Suprapubic skin (tissue), 4 donors: Measurements from ENCODE around the gene PDLIM4. TPM values are rescaled to one million over a fixed set of nuclear protein-coding genes. Genes with fewer than 3 reads are reported as not detected.
A peak's percentile ranks its signal among the peaks of the same experiment; 100 is the strongest.

Experiments used
- DNase-seq, 2 donors: peaks; one replicate each; pipeline ENCODE4 v3.0.0-alpha.2; 2019; ENCODE audit warnings: low spot score in 2 of 2
- H3K27ac ChIP-seq: fragments of 200-600 bp; sonication (generic); one replicate; pipeline ENCODE4 v1.5.1; 2019
- H3K27me3 ChIP-seq: fragments of 200-600 bp; sonication (generic); one replicate; pipeline ENCODE4 v1.5.1; 2019
- H3K36me3 ChIP-seq: fragments of 200-600 bp; sonication (generic); one replicate; pipeline ENCODE4 v1.5.1; 2019
- H3K4me1 ChIP-seq: fragments of 200-600 bp; sonication (generic); one replicate; pipeline ENCODE4 v1.5.1; 2019
- H3K4me3 ChIP-seq: fragments of 200-600 bp; sonication (generic); one replicate; pipeline ENCODE4 v1.5.1; 2019; ENCODE audit warnings: mild to moderate bottlenecking
- H3K9me3 ChIP-seq: fragments of 200-600 bp; sonication (generic); one replicate; pipeline ENCODE4 v1.5.1; 2019
- EP300 ChIP-seq: sonication (generic); formaldehyde crosslinking; IDR thresholded peaks from one replicate; pipeline ENCODE4 v1.6.1; 2017; ENCODE audit warnings: antibody characterized with exemption
- POLR2A ChIP-seq, 2 donors: fragments of 450-650 bp; IDR thresholded peaks; one replicate each; pipeline ENCODE4 v1.6.1; 2017; ENCODE audit warnings: antibody characterized with exemption in 2 of 2, mild to moderate bottlenecking in 2 of 2, moderate library complexity in 2 of 2
- POLR2AphosphoS5 ChIP-seq, 3 donors: sonication (generic); formaldehyde crosslinking; IDR thresholded peaks; one replicate each; pipeline ENCODE4 v1.6.1; 2017; ENCODE audit warnings: antibody characterized with exemption in 3 of 3
- WGBS: methylation state at CpG from one replicate; pipeline ENCODE4 v1.1.5; 2018; 5-methylcytosine and 5-hydroxymethylcytosine counted together
- total RNA-seq, 4 donors: library from RNA; depleted of rRNA; stranded (reverse); fragments of >200 nt; gene quantifications; one replicate each; pipeline ENCODE4 v1.1.0, GENCODE V29; 2016
- TF ChIP-seq, protein P1 (sequence below), 2 donors: fragments of 200-600 bp in 1 of 2; fragments of 450-650 bp in 1 of 2; sonication (generic) in 1 of 2; IDR thresholded peaks; one replicate each; pipeline ENCODE4 v1.5.1; 2016 to 2019; ENCODE audit warnings: antibody characterized with exemption in 2 of 2, mild to moderate bottlenecking in 1 of 2, moderate library complexity in 1 of 2

Gene PDLIM4
- total RNA-seq, 4 donors from 2014 or later, result 110 to 128 (median 114) TPM

DNA sequence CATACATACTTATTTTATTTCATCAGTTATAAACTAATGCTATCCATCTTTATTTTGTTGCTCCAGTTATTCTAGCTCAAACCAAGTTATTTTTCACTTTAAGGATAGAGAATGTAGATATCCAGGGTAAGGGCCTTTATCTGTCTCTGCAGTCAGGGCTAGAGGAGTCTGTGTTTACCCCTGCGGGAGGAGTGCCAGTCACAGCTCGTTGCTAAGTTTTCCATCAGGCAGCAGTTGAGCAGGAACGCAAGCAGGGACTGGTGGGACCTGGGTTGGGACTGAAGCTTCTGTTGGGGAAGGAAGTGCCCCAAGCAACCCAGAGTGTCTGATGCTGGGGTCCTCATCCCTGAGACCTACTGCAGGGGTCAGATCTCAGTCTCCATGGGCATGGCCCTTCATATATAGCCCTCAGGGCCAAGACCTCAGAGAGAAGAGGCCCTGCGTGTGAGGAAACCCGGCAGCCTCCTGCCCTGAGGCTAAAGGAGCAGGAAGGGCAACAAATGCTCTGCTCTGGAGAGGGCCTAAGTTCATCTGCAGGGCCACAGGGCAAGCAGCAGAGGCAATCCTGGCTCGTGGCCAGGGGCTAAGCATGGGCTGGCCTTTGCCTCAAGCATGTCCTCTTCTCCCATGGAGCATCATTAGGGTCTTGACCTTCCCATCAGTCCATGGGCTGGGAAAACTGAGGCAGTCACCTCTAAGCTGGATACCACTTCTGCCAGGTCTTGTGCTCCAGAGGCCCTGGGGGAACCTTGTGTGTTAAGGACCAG lies 43.3 kb downstream of the PDLIM4 start:
- H3K4me3 ChIP-seq, result no peak overlapping the region
- no peaks in the 10 kb centered on the region for H3K27me3 ChIP-seq
- no peaks in the 10 kb centered on the region for H3K36me3 ChIP-seq
- WGBS, result 64% methylated on average over 6 of the region's 6 CpGs
- no peaks in the 10 kb centered on the region for H3K9me3 ChIP-seq
- TF ChIP-seq POLR2AphosphoS5 (IDR thresholded peaks at IDR 0.05) (no peak), POLR2A (IDR thresholded peaks at IDR 0.05) (no peak), EP300 (no peak)
- TF ChIP-seq, protein P1, sequence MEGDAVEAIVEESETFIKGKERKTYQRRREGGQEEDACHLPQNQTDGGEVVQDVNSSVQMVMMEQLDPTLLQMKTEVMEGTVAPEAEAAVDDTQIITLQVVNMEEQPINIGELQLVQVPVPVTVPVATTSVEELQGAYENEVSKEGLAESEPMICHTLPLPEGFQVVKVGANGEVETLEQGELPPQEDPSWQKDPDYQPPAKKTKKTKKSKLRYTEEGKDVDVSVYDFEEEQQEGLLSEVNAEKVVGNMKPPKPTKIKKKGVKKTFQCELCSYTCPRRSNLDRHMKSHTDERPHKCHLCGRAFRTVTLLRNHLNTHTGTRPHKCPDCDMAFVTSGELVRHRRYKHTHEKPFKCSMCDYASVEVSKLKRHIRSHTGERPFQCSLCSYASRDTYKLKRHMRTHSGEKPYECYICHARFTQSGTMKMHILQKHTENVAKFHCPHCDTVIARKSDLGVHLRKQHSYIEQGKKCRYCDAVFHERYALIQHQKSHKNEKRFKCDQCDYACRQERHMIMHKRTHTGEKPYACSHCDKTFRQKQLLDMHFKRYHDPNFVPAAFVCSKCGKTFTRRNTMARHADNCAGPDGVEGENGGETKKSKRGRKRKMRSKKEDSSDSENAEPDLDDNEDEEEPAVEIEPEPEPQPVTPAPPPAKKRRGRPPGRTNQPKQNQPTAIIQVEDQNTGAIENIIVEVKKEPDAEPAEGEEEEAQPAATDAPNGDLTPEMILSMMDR (IDR thresholded peaks at IDR 0.05), result no peak
- no peak for DNase-seq
- peak overlapping the region; percentile 37 for H3K27ac ChIP-seq
- H3K4me1 ChIP-seq, result no peaks in the 10 kb centered on the region

DNA sequence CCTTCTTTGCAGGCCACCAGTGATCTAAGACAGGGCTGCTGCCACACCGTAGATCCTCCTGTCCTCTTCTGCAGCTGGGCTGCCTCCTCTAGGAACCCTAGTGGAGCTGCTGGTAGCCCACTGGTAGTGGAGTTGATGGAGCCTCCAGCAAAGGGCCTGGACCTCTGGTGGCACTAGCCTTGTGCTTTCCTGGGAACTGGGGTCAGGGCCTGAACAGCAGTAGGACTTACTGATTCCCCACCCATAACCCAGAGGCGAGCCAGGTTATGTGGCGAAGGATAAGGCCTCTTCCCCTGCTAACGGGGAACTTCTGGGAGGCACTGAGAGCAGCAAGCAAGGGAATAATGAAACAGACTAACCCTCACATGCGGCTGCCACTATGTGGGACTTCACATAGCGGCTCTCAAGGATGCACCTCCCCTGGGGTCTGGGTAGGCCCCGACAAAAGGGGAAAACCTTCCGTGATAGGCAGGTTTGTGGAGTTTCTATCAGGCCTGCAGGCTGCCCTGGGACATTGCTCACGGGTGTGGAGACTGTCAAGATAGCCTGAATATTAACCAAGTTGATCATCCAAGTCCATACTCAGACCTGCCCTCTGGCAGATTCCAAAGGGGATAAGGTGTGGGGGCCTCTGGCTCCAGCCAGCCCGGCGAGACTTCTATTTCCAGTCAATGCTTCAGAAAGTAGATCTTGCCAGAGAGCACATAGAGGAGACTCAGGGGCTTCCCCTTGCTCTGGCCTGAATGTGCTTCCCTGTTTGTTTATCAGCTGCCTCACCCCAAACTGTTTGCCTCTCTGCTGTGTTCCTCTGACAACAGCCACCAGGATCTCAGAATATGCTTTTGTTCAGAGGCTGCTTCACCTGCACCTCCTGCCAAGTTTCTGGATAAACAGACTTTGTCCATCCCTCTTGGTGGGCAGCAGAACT lies 44.1 kb downstream of the PDLIM4 start:
- no peak overlapping the region for H3K4me3 ChIP-seq
- no peaks in the 10 kb centered on the region for H3K9me3 ChIP-seq
- H3K36me3 ChIP-seq, result no peaks in the 10 kb centered on the region
- H3K27me3 ChIP-seq, result no peaks in the 10 kb centered on the region
- peak overlapping the region; percentile 37 for H3K27ac ChIP-seq
- DNase-seq, result no peak
- 73% methylated on average over 11 of the region's 11 CpGs for WGBS
- TF ChIP-seq POLR2AphosphoS5 (IDR thresholded peaks at IDR 0.05) (no peak), POLR2A (IDR thresholded peaks at IDR 0.05) (no peak), EP300 (no peak)
- TF ChIP-seq, protein P1 (IDR thresholded peaks at IDR 0.05), result no peak
- H3K4me1 ChIP-seq, result no peaks in the 10 kb centered on the region

DNA sequence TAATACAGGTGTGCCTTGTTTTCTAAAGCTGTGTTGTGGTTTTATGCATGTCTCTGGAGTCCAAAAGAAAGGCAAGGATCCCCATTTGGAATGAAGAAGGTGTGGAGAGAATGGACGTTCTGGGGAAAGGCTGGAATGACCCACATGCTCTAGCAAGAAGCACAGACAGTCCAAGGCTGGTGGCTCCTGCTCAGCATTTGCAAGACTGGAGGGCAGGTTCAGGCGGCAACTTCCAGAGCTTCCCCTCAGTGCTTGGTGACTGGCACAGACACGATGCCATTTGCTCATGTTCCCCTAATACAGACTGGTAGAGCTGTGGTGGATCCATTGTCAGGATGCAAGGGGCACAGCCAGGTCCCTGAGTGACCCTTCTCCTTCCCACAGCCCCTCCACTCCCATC lies 44.9 kb downstream of the PDLIM4 start:
- Histone ChIP-seq H3K36me3 (no peaks in the 10 kb centered on the region), H3K9me3 (no peaks in the 10 kb centered on the region), H3K27me3 (no peaks in the 10 kb centered on the region), H3K4me3 (no peak overlapping the region), H3K4me1 (no peaks in the 10 kb centered on the region), H3K27ac (peak overlapping the region; percentile 30)
- TF ChIP-seq POLR2AphosphoS5 (IDR thresholded peaks at IDR 0.05) (no peak), EP300 (no peak), POLR2A (IDR thresholded peaks at IDR 0.05) (no peak)
- 81% methylated on average over 3 of the region's 3 CpGs for WGBS
- no peak for DNase-seq

DNA sequence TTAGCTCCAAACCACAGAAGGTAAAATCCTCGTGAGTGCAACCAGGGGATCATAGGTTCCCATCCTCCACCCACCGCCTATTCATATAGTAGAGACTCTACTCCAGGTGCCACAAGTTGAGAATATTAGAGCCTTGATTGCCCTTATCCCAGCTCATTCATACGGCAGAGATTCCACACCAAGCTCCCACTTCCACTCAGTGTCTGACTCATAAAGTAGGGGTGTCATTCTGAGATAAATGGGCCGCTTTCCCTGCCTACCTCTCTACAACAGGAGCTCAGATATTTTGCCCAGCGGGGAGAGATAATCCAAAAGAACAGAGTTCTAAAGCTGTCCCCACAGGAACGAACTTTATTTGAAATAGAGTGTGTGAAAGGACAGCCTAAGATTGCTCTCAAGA lies 46.1 kb downstream of the PDLIM4 start:
- H3K4me3 ChIP-seq, result no peak overlapping the region
- no peaks in the 10 kb centered on the region for H3K4me1 ChIP-seq
- H3K27me3 ChIP-seq, result no peaks in the 10 kb centered on the region
- no peak for DNase-seq
- no peaks in the 10 kb centered on the region for H3K36me3 ChIP-seq
- no peak overlapping the region for H3K27ac ChIP-seq
- H3K9me3 ChIP-seq, result no peaks in the 10 kb centered on the region
- TF ChIP-seq, protein P1 (IDR thresholded peaks at IDR 0.05), result no peak
- TF ChIP-seq POLR2A (IDR thresholded peaks at IDR 0.05), result no peak
- no peak for TF ChIP-seq EP300
- 96% methylated on average over 6 of the region's 6 CpGs for WGBS

DNA sequence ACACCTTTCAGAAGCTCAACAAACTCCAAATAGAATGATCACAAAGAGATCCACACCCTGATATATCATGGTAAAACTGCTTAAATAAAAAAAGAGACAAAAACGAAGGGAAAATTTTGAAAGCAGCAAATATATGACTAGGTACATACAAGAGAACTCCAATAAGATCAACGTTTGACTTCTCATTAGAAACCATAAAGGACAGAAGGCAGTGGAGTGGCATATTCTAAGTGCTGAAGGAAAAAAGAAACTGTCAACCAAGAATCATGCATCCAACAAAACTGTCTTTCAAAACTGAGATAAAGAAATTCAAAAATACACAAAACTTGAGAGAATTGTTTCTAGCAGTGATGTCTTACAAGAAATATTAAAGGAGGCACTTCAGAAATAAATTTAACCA lies 47.9 kb downstream of the PDLIM4 start:
- TF ChIP-seq POLR2AphosphoS5 (IDR thresholded peaks at IDR 0.05) (no peak), EP300 (no peak), POLR2A (IDR thresholded peaks at IDR 0.05) (no peak)
- TF ChIP-seq, protein P1 (IDR thresholded peaks at IDR 0.05), result no peak
- Histone ChIP-seq H3K27me3 (no peaks in the 10 kb centered on the region), H3K4me3 (no peak overlapping the region), H3K9me3 (no peaks in the 10 kb centered on the region), H3K27ac (no peak overlapping the region), H3K36me3 (no peaks in the 10 kb centered on the region), H3K4me1 (peaks cover 5% of the 10 kb centered on the region)
- no peak for DNase-seq
- WGBS, result 91% methylated on average over 2 of the region's 2 CpGs
